GM18507 (cell line): ENCODE results near the gene DGCR6.
A peak's percentile ranks its signal among the peaks of the same experiment; 100 is the strongest.
"Not testable (repeated sequence)": the region's sequence is repeated elsewhere in the genome, so short reads cannot be mapped to it uniquely, and the experiment has no call there.

Source experiments
- DNase-seq: peaks from one replicate; pipeline ENCODE4 v3.0.0; 2011; ENCODE audit warnings: low read depth; ENCODE audit not compliant: insufficient read length; ENCODE audit errors: extremely low spot score
- FAIRE-seq: peaks from 2 replicates; lab custom pipeline; 2011; peaks lifted over from hg19 to GRCh38; lab: Jason Lieb, UNC

Gene DGCR6

GRCh38 chr22:18905540-18906409 lies at the start of gene DGCR6:
TSS of gene DGCR6 (plus strand) at chr22:18906320. CDS start at chr22:18906375, 55 bp downstream.
- FAIRE-seq: peak; percentile 92

GRCh38 chr22:18859314-18859713 lies 46.8 kb upstream of the DGCR6 start:
- DNase-seq, FAIRE-seq: not testable (repeated sequence)

More at GRCh38 chr22:18905540-18906409, at the start of gene DGCR6:
- DNase-seq: no peak

DNA sequence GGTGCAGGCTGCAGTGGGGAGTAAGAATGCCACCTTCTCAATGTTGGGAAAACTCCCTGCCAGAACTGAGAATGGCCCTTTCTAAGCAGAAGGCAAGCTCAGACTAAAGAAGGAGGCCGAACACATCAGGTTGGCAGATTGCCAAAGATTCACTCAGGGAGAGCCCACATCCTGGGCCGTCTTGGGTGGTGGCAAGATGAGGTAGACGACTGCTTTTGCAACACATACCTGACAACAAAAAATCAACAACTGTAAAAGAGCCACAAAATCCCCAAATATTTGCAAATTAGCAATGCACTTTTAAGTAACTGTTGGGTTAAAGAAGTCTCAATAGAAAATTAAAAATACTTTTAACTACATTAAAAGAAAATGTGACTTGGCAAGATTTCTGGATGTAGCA lies 24.9 kb upstream of the DGCR6 start:
- not testable (repeated sequence) for FAIRE-seq, DNase-seq

DNA sequence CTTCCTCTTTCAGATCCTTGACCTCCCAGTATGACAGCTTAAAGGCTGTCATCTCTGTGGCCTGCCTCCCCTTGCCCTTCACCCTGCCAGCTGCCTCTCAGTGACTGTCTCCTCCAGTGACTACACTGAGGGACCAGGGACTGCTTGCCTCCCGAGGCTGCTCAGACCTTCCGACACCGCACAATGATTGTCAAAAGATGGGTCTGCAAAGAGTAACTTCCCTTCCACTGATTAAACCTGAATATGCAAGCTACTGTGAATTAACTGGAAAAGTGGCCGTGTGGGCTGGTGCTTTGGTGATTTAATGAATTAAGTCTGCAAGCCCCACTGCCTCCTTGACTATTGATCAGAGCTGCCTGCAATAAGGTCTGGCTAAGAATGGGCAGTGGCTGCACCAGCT lies 21.7 kb upstream of the DGCR6 start:
- not testable (repeated sequence) for FAIRE-seq

GRCh38 chr22:18888115-18888514 lies 18.0 kb upstream of the DGCR6 start:
- DNase-seq (no peak), FAIRE-seq (no peak)

More for the DNA sequence above, 21.7 kb upstream of the DGCR6 start:
- DNase-seq: not testable (repeated sequence)

GRCh38 chr22:18890510-18891192 lies 15.5 kb upstream of the DGCR6 start:
- FAIRE-seq: peak; percentile 100

DNA sequence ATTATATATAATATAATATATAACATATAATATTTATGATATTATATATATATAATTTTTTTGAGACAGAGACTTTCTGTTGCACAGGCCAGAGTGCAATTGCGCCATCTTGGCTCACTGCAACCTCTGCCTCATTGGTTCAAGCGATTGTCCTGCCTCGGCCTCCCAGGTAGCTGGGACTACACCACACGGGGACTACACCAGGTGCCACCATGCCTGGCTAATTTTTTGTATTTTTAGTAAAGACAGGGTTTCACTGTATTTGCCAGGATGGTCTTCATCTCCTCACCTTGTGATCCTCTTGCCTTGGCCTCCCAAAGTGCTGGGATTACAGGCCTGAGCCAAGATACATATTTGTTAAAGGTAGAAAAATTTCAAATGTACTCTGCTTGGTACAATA lies 12.3 kb upstream of the DGCR6 start:
- not testable (repeated sequence) for FAIRE-seq, DNase-seq

More at GRCh38 chr22:18890510-18891192, 15.5 kb upstream of the DGCR6 start:
- DNase-seq: not testable (repeated sequence)

DNA sequence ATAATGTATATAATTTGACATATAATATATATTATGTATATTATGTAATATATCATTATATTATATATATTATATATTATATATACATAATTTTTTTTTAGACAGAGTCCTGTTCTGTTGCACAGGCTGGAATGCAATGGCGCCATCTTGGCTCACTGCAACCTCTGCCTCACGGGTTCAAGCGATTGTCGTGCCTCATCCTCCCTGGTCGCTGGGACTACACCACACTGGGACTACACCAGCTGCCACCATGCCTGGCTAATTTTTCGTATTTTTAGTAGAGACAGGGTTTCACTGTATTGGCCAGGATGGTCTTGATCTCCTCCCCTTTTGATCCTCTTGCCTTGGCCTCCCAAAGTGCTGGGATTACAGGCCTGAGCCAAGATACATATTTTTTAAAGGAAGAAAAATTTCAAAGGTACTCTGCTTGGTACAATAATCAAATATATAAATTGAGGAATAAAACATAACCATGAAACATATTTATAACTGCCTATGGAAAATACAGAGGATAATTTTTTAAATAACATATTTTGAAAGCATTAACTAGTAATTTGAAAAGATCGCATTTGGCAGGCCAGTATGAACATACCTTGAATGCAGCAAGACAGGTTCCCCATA lies 10.0 kb upstream of the DGCR6 start:
- FAIRE-seq: peak; percentile 100
- DNase-seq: not testable (repeated sequence)

- FAIRE-seq, DNase-seq: not testable (repeated sequence)
Observed at GRCh38 chr22:18906410-18906745, 258 bp downstream of the DGCR6 start.

DNA sequence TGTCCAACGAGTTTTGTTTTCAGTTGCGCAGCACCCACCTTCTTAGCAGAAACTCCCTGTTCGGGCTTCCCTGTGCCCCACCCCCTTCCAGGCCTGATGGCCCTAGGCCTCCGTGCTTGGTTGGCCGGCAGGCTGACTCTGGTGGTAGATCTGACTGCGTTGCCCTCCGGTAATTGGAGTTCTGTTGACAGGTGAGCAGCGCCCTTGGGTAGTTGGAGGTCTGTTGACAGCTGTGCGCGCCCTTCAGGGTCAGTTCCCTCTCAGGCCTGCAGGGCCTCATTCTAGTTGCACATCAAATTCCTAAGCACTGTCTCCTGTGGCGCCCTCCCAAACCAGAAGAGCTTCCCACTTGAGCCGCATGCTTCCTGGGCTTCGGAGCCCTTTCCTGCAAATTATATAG lies 776 bp downstream of the DGCR6 start:
- FAIRE-seq: peak; percentile 56
- DNase-seq: no peak

DNA sequence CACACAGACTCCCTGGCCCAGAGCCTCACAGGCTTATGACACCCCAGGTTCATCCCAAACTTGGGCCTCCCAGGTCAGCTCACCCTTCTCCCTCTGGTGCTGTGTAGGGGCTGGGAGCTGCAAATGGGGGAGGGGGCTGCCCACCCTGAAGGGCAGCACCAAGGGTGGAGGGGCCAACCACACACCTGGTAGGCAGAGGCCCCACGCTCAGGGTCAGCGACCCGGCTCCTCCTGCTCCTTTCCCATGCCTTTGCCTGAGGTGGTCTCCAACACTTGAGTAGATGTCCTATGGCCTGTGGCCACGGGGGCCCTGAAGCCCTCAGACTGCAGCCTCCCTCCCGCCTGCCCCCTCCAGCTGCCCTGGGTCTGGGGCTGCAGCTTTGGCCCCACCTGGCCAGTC lies 3.4 kb downstream of the DGCR6 start:
- no peak for FAIRE-seq
- no peak for DNase-seq

DNA sequence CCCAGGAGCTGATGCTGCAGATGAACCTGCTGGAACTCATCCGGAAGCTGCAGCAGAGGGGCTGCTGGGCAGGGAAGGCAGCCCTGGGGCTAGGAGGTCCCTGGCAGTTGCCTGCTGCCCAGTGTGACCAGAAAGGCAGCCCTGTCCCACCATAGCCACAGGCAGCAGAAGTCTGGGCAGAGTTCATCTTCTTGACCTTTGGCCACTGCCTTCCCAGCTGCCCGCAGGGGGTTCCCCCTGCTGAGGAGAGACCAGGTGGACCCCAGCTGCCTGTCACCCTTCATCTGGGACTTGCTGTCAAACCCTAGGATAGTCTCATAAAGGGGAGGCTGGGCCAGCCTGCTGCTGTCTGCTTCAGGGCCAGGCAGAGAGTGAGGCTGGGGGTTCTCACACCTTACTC lies 5.4 kb downstream of the DGCR6 start:
- FAIRE-seq: not testable (repeated sequence)

DNA sequence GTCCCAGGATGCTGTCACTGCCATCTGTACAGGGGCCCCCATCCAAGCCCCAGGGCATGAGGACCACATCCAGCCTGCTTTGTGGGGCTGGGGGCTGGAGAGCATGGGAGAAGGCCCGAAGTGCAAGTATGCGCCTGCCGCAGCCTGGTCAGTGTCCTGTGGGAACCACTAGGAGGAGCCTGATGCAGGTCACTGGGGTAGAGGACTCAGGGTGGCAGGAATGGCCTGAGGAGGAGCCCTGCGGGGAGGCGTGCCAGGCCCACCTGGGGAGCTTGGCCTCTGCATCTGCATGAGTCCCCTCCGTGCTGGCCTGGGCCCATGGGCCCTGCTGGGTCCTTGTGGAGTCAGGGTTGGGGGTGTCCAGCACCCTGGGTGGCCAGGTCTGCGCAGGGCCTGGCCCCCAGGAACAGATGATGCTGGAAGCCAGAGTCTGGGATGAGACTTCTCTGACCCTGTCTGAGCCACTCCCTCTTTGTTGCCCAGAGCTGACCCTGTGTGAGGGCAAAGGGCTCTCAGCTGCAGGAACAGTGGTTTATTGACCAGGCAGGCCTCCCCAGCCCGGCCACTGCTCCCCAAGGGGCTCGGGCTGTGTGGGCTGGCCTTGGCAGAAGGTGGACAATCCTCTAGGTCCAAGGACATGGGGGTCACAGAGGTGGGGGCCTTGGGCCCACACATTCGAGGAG lies 6.3 kb downstream of the DGCR6 start:
- DNase-seq, FAIRE-seq: not testable (repeated sequence)

More for the DNA sequence above, 5.4 kb downstream of the DGCR6 start:
- not testable (repeated sequence) for DNase-seq

DNA sequence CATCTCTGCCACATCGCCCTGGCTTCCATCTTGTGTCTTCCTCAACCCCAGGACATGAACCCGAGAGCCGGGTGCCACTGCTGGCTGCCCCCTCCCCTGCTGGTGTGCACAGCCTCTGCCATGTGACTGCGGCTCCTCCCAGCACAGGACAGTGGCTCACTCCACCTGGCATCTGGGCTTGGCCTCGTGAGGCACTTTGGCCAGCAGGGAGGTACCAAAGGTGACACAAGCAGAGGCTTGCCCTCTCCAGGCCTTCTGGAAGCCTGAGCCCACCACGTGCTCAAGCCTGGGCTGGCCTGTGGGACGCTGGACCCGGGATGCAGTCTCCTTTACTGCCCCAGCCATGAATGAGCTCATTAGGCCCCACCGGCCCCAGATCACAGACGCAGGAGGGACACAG lies 8.4 kb downstream of the DGCR6 start:
- not testable (repeated sequence) for DNase-seq, FAIRE-seq

- not testable (repeated sequence) for FAIRE-seq, DNase-seq
Observed at GRCh38 chr22:18915550-18915949, 9.4 kb downstream of the DGCR6 start.

DNA sequence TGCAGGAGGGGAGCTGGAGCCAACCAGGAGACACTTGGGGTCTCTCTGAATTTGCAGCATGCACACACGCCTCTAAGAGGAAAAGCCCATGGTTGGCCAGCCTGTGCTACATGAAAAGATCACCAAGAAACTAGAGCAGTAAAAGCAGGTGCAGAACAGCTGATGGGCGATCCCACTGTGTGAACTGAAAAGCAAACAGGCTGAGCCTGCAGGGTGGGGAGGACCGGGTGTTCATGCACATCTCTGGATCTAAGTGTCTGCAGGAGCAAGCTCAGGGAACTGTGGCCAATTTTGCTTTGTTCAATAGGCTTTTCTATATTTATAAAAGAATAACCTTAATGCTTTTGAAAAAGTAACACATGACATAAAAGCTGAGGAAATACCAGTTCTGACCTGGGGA lies 11.7 kb downstream of the DGCR6 start:
- FAIRE-seq, DNase-seq: not testable (repeated sequence)

GRCh38 chr22:18920257-18920902 lies 14.3 kb downstream of the DGCR6 start:
- DNase-seq, FAIRE-seq: not testable (repeated sequence)

DNA sequence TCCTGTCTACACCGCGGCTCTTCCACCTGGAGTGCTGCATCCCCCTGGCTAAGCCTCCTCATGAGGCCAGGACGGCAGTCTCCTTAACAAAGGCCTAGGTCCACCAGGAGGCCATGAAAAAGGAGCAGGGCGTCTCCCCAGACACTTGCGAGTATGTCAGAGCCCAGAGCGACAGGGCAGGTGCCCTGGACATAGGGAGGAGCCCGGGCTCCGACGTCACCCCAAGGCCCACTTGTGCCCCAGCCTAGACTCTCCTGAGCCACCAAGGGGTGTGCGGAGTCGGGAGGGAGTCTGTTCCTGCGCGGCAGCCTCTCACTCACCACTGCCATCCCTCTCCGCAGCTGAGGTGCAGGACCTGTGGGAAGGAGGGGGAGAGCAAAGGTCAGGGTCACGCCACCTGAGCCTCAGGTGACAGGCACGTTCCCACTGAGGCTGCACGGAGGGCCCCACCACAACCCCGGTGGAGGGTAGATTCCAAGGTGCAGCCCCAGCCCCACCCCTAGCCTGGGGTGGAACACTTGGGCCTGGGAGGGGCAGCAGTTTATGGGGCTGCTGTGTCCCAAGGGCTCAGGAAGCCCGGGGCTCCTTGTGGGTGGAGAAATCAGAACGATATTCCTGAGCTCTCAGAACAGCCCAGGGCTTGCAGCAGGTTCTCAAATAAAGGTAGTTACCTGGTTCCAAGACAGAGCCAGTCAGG lies 19.4 kb downstream of the DGCR6 start:
- DNase-seq: no peak
- no peak for FAIRE-seq
